Upper lobe of left lung (tissue), 6 donors: ENCODE measurements around the gene KIF13A. TPM values are rescaled to one million over a fixed set of nuclear protein-coding genes. Genes with fewer than 3 reads are reported as not detected.

Experiments
- ATAC-seq, 2 donors: fragments of 200-7000 bp; cut with Tn5 transposase; one replicate each; pipeline ENCODE4 v1.9.1; 2022; ENCODE audit warnings: mild to moderate bottlenecking in 2 of 2, moderate library complexity in 2 of 2; ENCODE audit not compliant: low FRiP score in 2 of 2
- DNase-seq, 2 donors: peaks; one replicate each; pipeline ENCODE4 v3.0.0-alpha.2; 2019 to 2020
- H3K27ac ChIP-seq, 4 donors: fragments of 200-600 bp; sonication (generic); one replicate each; pipeline ENCODE4 v1.5.1; 2016 to 2019
- H3K27me3 ChIP-seq, 4 donors: fragments of 200-600 bp; sonication (generic); one replicate each; pipeline ENCODE4 v1.5.1; 2017 to 2019
- H3K36me3 ChIP-seq, 4 donors: fragments of 200-600 bp; sonication (generic); one replicate each; pipeline ENCODE4 v1.5.1; 2016 to 2019
- H3K4me1 ChIP-seq, 4 donors: fragments of 200-600 bp; sonication (generic); one replicate each; pipeline ENCODE4 v1.5.1; 2018 to 2019
- H3K4me3 ChIP-seq, 4 donors: fragments of 200-600 bp; sonication (generic); one replicate each; pipeline ENCODE4 v1.5.1; 2017 to 2019; ENCODE audit warnings: mild to moderate bottlenecking in 2 of 4, moderate library complexity in 1 of 4
- H3K9me3 ChIP-seq, 4 donors: fragments of 200-600 bp; sonication (generic); one replicate each; pipeline ENCODE4 v1.5.1; 2018 to 2019
- CTCF ChIP-seq, 6 experiments: fragments of 450-650 bp in 4 of 6; fragments of 200-600 bp in 2 of 6; sonication (generic) in 2 of 6; IDR thresholded peaks; one replicate each; pipeline ENCODE4 v1.5.1; 2016 to 2019; ENCODE audit warnings: antibody characterized with exemption in 6 of 6
- EP300 ChIP-seq, 4 donors: sonication (generic); formaldehyde crosslinking; IDR thresholded peaks; one replicate each; pipeline ENCODE4 v1.5.1; 2017; ENCODE audit warnings: antibody characterized with exemption in 4 of 4, control low read depth in 2 of 4
- POLR2A ChIP-seq, 4 donors: fragments of 450-650 bp; IDR thresholded peaks; one replicate each; pipeline ENCODE4 v1.5.1; 2016 to 2017; ENCODE audit warnings: antibody characterized with exemption in 4 of 4, mild to moderate bottlenecking in 2 of 4
- POLR2AphosphoS5 ChIP-seq, 2 donors: sonication (generic); formaldehyde crosslinking; IDR thresholded peaks; one replicate each; pipeline ENCODE4 v1.5.1; 2017; ENCODE audit warnings: antibody characterized with exemption in 2 of 2
- WGBS, 2 donors: methylation state at CpG; one replicate each; pipeline ENCODE4 v1.1.5; 2017 to 2018; 5-methylcytosine and 5-hydroxymethylcytosine counted together
- total RNA-seq, 6 donors: library from RNA; depleted of rRNA in 4 of 6; stranded (reverse); fragments of >200 nt in 4 of 6; gene quantifications; one replicate each; pipeline versions ENCODE4 v1.1.0 to v1.2.1, GENCODE V29; 2016 to 2021
- donor health status: DM: no; HTN: no; CAD: no; lungs with moderate emphysema.
- donor health status: DM: no; HTN: yes; CAD: no; lungs with severe emphysema.

KIF13A gene
- total RNA-seq, 6 donors from 2014 or later = 35.8 to 59.9 (median 49.0) TPM

DNA sequence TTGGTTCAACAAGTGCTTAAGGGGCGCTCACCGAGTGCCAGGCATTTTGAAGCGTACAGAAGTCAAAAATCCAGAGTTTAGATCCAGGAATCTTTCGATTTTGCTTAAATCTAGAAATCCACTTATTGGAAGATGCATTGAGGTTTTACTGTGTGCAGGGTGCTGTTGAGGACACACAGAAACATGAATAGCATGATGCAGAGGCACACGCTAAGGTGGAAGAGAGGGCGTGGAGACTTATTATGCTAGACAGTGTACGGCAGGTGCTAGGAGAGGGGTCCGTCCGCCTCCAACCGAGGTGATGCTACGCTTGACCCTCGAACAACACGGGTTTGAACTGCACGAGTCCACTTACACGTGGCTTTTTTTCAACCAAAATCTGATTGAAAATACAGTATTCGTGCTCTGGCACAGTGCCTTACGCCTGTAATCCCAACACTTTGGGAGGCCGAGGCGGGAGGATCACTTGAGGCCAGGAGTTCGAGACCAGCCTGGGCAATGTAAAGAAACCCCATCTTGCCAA is 1.0 kb upstream of the KIF13A start:
- ATAC-seq (peak; percentile 40 to 60), DNase-seq (no peak)
- no peaks in the 10 kb centered on the region for H3K9me3 ChIP-seq
- no peaks in the 10 kb centered on the region for H3K27me3 ChIP-seq
- no peaks in the 10 kb centered on the region for H3K36me3 ChIP-seq
- 26 to 30% methylated on average over 20 of the region's 20 CpGs for WGBS, 2 donors
- peaks cover 30 to 38% (median 32%) of the 10 kb centered on the region in 4 donors for H3K4me1 ChIP-seq
- H3K27ac ChIP-seq = peak overlapping the region; percentile 92 to 99 (median 97)
- H3K4me3 ChIP-seq = peak overlapping the region; percentile 73 to 85 (median 76)
- TF ChIP-seq POLR2AphosphoS5 (IDR thresholded peaks at IDR 0.05) (no peak), POLR2A (IDR thresholded peaks at IDR 0.05) (peak in 1 of 4 donors; percentile 2)

DNA sequence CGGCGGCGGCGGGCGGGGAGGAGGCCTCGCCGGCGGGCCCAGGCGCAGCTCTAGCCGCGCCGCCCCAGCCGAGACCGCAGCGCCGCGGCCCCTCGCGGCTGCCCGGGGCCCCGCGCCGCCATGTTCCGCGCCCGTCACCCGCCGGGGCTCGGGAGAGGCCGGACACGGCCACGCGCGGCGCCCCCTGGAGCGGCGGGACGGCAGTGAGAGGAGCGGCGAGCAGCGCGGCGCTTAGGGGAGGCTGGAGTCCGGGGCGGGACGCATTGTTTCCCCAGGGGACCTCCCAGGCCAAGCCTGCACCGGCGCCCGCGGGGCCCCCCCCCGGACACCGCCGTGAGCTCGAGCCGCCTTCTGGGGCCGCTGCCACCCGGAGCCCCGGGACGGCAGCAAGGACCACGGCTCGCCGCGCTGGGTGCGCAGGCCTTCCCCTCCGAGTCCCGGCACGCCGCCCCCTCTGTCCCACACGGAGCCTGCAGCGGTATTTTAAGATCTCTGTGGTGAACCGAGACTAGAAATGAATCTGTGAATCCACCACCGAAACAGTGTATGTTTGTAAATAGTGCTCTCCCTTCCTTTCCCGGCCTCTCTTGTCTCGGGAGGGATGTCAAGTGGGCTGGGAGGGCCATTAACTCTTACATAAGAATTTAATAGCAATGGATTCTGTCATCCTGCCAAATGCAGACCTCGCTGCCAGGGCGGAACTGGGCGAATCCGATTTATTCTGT is 424 bp upstream of the KIF13A start:
- Histone ChIP-seq H3K9me3 (no peaks in the 10 kb centered on the region), H3K4me1 (peaks cover 30 to 38% (median 32%) of the 10 kb centered on the region in 4 donors), H3K4me3 (peak overlapping the region; percentile 73 to 85 (median 76)), H3K27me3 (no peaks in the 10 kb centered on the region), H3K27ac (peak overlapping the region; percentile 92 to 99 (median 97)), H3K36me3 (no peaks in the 10 kb centered on the region)
- DNase-seq (peak; percentile 65 to 94), ATAC-seq (peak; percentile 77 to 89)
- TF ChIP-seq CTCF (IDR thresholded peaks at IDR 0.05) = peak in 5 of 6 experiments; percentile 38 to 70 (median 47)
- no peak for TF ChIP-seq EP300 (IDR thresholded peaks at IDR 0.05)
- TF ChIP-seq POLR2AphosphoS5 (IDR thresholded peaks at IDR 0.05) = peak; percentile 8 to 40
- TF ChIP-seq POLR2A (IDR thresholded peaks at IDR 0.05) = peak in 3 of 4 donors; percentile 7 to 60 (median 55)
- 0 to 1% methylated on average over 6 to 19 of the region's 78 CpGs for WGBS, 2 donors

GRCh38 chr6:17986656-17987446 is 584 bp downstream of the KIF13A start:
- WGBS, 2 donors = 1% methylated on average over 36 to 62 of the region's 65 CpGs
- peak; percentile 86 to 91 for DNase-seq
- ATAC-seq = peak; percentile 60 to 79
- H3K27ac ChIP-seq = peak overlapping the region; percentile 86 to 99 (median 91)
- H3K9me3 ChIP-seq = no peaks in the 10 kb centered on the region
- H3K4me3 ChIP-seq = peak overlapping the region; percentile 32 to 76 (median 74)
- no peaks in the 10 kb centered on the region for H3K27me3 ChIP-seq
- H3K4me1 ChIP-seq = peaks cover 30 to 38% (median 32%) of the 10 kb centered on the region in 4 donors
- H3K36me3 ChIP-seq = no peaks in the 10 kb centered on the region
- TF ChIP-seq POLR2A (IDR thresholded peaks at IDR 0.05) (peak in 2 of 4 donors; percentile 32 to 61), CTCF (IDR thresholded peaks at IDR 0.05) (no peak), POLR2AphosphoS5 (IDR thresholded peaks at IDR 0.05) (peak; percentile 9 to 35), EP300 (IDR thresholded peaks at IDR 0.05) (no peak)

DNA sequence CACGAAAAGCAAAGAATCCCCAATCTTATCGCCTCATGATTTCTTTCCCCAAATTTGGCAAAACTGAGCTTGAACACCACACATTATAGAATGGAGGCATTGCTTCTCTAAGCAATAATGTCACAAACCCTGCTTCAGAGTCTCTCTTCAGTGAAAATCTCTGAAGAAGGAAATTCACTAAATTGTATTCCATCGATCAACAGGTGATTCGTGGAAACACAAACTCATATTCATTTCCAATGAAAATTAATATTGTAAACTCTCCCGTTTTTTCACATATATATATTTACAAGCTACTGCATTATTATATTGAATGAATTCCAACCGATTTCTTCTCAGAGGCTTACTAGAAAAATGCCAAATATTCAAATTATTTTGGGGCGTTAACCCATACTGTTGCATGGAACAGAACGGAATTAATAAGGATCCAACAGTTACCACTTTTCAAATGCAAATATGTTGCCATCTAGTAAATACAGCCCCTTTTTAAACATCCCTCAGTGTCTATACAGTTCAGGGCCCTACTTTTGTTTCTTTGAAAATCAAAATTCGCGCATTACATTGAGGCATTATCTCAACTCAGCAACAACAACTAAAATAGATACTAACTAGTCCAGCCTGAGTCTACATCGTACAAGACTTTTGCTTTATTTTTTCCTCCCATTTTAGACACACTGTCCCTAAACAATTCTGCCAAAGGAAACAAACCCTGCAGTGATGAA is 1.3 kb downstream of the KIF13A start:
- DNase-seq (no peak), ATAC-seq (no peak)
- Histone ChIP-seq H3K36me3 (no peaks in the 10 kb centered on the region), H3K27ac (peak overlapping the region; percentile 86 to 99 (median 91)), H3K4me1 (peaks cover 30 to 38% (median 32%) of the 10 kb centered on the region in 4 donors), H3K9me3 (no peaks in the 10 kb centered on the region), H3K4me3 (peak overlapping the region; percentile 32 to 76 (median 74)), H3K27me3 (no peaks in the 10 kb centered on the region)
- 31% methylated on average over 11 of the region's 11 CpGs for WGBS, 2 donors
- TF ChIP-seq POLR2AphosphoS5 (IDR thresholded peaks at IDR 0.05) (no peak), CTCF (IDR thresholded peaks at IDR 0.05) (no peak), POLR2A (IDR thresholded peaks at IDR 0.05) (no peak), EP300 (IDR thresholded peaks at IDR 0.05) (no peak)
